A549 (cell line): ENCODE data around the gene TXK. TPM values are rescaled to one million over a fixed set of nuclear protein-coding genes. Genes with fewer than 3 reads are reported as not detected.

ENCODE experiments used
- ATAC-seq, 2 experiments: fragments of 200-7000 bp in 1 of 2; fragments of >200 bp in 1 of 2; cut with Nextera tagmentation in 1 of 2; cut with Tn5 transposase in 1 of 2; 3 replicates each; pipeline versions ENCODE4 v1.8.0 to v1.9.1; 2018 to 2020; ENCODE audit warnings: mild to moderate bottlenecking in 1 of 2, moderate library complexity in 1 of 2
- CTCF ChIA-PET: fragments of 300-600 bp; sonication (Branson Sonifier 250); formaldehyde crosslinking; extraction: SDS; loops from one replicate; lab custom pipeline; 2021; ENCODE audit warnings: antibody characterized with exemption, inconsistent platforms; lab: Yijun Ruan, JAX
- POLR2A ChIA-PET: fragments of 350-600 bp; formaldehyde crosslinking; extraction: SDS; loops from one replicate; lab custom pipeline; 2021; ENCODE audit warnings: antibody characterized with exemption, inconsistent platforms; lab: Yijun Ruan, JAX
- DNase-seq, 2 experiments: peaks; one replicate each; pipeline versions ENCODE4 v3.0.0 to v3.0.0-alpha.2; 2011 to 2016; ENCODE audit warnings: low read depth in 1 of 2, low spot score in 1 of 2
- FAIRE-seq: peaks from 2 replicates; lab custom pipeline; 2011; peaks lifted over from hg19 to GRCh38; lab: Jason Lieb, UNC
- H3K27ac ChIP-seq, 2 experiments: fragments of >200 bp; sonication (Bioruptor Twin); formaldehyde crosslinking; 3 replicates each; pipeline ENCODE4 v1.5.1; 2016 to 2017
- H3K4me1 ChIP-seq: fragments of >200 bp; sonication (Bioruptor Twin); formaldehyde crosslinking; 3 replicates; pipeline ENCODE4 v1.6.1; 2016
- H3K4me2 ChIP-seq: fragments of >200 bp; sonication (Bioruptor Twin); formaldehyde crosslinking; 3 replicates; pipeline ENCODE4 v1.6.1; 2016
- H3K4me3 ChIP-seq: fragments of >200 bp; sonication (Bioruptor Twin); formaldehyde crosslinking; 3 replicates; pipeline ENCODE4 v1.5.1; 2016
- H3K9me3 ChIP-seq: fragments of >200 bp; sonication (Bioruptor Twin); formaldehyde crosslinking; 3 replicates; pipeline ENCODE4 v1.6.1; 2016
- CBX2 ChIP-seq: fragments of 200-600 bp; sonication (generic); IDR thresholded peaks from 2 replicates; pipeline ENCODE4 v1.6.1; 2016; ENCODE audit warnings: low read depth, mild to moderate bottlenecking, borderline replicate concordance
- CEBPB ChIP-seq, 2 experiments: fragments of >200 bp in 1 of 2; sonication (Bioruptor Twin) in 1 of 2; formaldehyde crosslinking in 1 of 2; IDR thresholded peaks; 2 replicates each; pipeline ENCODE4 v1.6.1; 2012 to 2016
- EHF ChIP-seq: fragments of 250-450 bp; sonication (Bioruptor Pico); IDR thresholded peaks from 2 replicates; pipeline ENCODE4 v1.5.0; 2020; ENCODE audit warnings: mild to moderate bottlenecking
- EP300 ChIP-seq, 2 experiments: fragments of >200 bp; sonication (Bioruptor Twin); formaldehyde crosslinking; IDR thresholded peaks; 2 replicates in 1 of 2; 3 replicates in 1 of 2; pipeline ENCODE4 v1.6.1; 2016 to 2017
- GATA3 ChIP-seq: IDR thresholded peaks from 2 replicates; pipeline ENCODE4 v1.6.1; 2012; ENCODE audit warnings: borderline replicate concordance
- HEYL ChIP-seq: fragments of 250-450 bp; sonication (Bioruptor Pico); IDR thresholded peaks from 2 replicates; pipeline ENCODE4 v1.8.0; 2021; ENCODE audit warnings: mild to moderate bottlenecking, moderate library complexity
- HOXA7 ChIP-seq: fragments of 250-450 bp; sonication (Bioruptor Pico); IDR thresholded peaks from 2 replicates; pipeline ENCODE4 v1.5.0; 2020; ENCODE audit warnings: mild to moderate bottlenecking, moderate library complexity
- KDM5A ChIP-seq: fragments of 200-600 bp; sonication (generic); IDR thresholded peaks from 2 replicates; pipeline ENCODE4 v1.6.1; 2016; ENCODE audit warnings: antibody characterized with exemption, mild to moderate bottlenecking
- NFE2L2 ChIP-seq: fragments of 150-350 bp; conservative IDR thresholded peaks from 2 replicates; pipeline ENCODE4 v1.6.1; 2014; ENCODE audit warnings: low read length
- NPAS2 ChIP-seq: fragments of 250-450 bp; sonication (Bioruptor Pico); IDR thresholded peaks from 2 replicates; pipeline ENCODE4 v1.8.0; 2022; ENCODE audit warnings: mild to moderate bottlenecking, moderate library complexity, borderline replicate concordance
- NR3C1 ChIP-seq: fragments of >200 bp; sonication (Bioruptor Twin); formaldehyde crosslinking; IDR thresholded peaks from 3 replicates; pipeline ENCODE4 v1.6.1; 2017
- POLR2AphosphoS2 ChIP-seq: conservative IDR thresholded peaks from 2 replicates; pipeline ENCODE4 v1.6.1; 2012; ENCODE audit warnings: low read length, improper control_type of control experiment, inconsistent platforms
- RARB ChIP-seq: fragments of 250-450 bp; sonication (Bioruptor Pico); IDR thresholded peaks from 2 replicates; pipeline ENCODE4 v1.8.0; 2021; ENCODE audit warnings: mild to moderate bottlenecking, moderate library complexity
- RNF2 ChIP-seq: fragments of 200-600 bp; sonication (generic); IDR thresholded peaks from 2 replicates; pipeline ENCODE4 v1.6.1; 2016; ENCODE audit warnings: low read depth, mild to moderate bottlenecking, antibody characterized with exemption, moderate library complexity, borderline replicate concordance
- TFCP2L1 ChIP-seq: fragments of 250-450 bp; sonication (Bioruptor Pico); IDR thresholded peaks from 2 replicates; pipeline ENCODE4 v1.5.0; 2021; ENCODE audit warnings: mild to moderate bottlenecking
- ZNF302 ChIP-seq: fragments of 250-450 bp; sonication (Bioruptor Pico); IDR thresholded peaks from 2 replicates; pipeline ENCODE4 v1.9.0; 2021; ENCODE audit warnings: inconsistent platforms, mild to moderate bottlenecking, moderate library complexity
- ZSCAN20 ChIP-seq: fragments of 250-450 bp; sonication (Bioruptor Pico); IDR thresholded peaks from 2 replicates; pipeline ENCODE4 v1.8.0; 2022; ENCODE audit warnings: mild to moderate bottlenecking, moderate library complexity
- WGBS: methylation state at CpG from one replicate; pipeline ENCODE4 v1.1.6; 2017; ENCODE audit errors: missing lambda C conversion rate; 5-methylcytosine and 5-hydroxymethylcytosine counted together
- polyA plus RNA-seq, 4 experiments: library from polyadenylated mRNA; depleted of rRNA in 3 of 4; stranded (reverse); fragments of >200 nt; fragmentation: RNase III in 1 of 4; extraction: RNeasy Plus Mini Kit Qiagen cat#74134 plus additional on column Dnase treatment in 1 of 4; gene quantifications; 2 replicates in 3 of 4; 3 replicates in 1 of 4; pipeline ENCODE4 v1.2.3, GENCODE V29; 2011 to 2017
- TF ChIP-seq, protein P1 (sequence below): fragments of 250-450 bp; sonication (Bioruptor Pico); IDR thresholded peaks from 2 replicates; pipeline ENCODE4 v1.5.0; 2020; ENCODE audit warnings: low read depth, mild to moderate bottlenecking, moderate library complexity
- TF ChIP-seq, protein P2 (sequence below): fragments of 200-600 bp; sonication (generic); IDR thresholded peaks from 2 replicates; pipeline ENCODE4 v1.6.1; 2016; ENCODE audit warnings: antibody characterized with exemption, mild to moderate bottlenecking, moderate library complexity
- TF ChIP-seq, protein P3 (sequence below): fragments of >200 bp; sonication (Bioruptor Twin); formaldehyde crosslinking; IDR thresholded peaks from 3 replicates; pipeline ENCODE4 v1.6.1; 2016

The TXK gene
- polyA plus RNA-seq, 2 of the 4 experiments (the other 2 are of a cell fraction): 0.06 to 0.14 TPM

DNA sequence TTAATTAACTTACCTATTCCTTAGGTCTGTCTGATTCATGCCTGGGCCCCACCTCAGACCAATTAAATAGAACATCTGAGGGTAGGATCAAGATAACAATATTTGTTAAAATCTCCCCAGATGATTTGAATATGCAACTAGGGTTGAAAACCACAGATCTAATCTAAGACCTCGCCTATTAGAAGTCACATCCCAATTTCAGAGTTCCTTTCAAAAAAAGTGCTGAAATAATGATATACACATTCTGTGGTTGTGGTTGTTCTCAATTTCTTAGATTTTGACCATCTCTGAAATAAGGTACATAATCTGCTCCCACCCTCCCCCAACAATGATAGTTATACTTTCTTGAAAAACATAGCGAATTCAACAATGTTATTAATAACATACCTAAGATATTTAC is 89.8 kb downstream of the TXK start:
- ATAC-seq (no peak), FAIRE-seq (no peak), DNase-seq (no peak)
- no peak overlapping the region for H3K4me3 ChIP-seq
- no peak overlapping the region for H3K27ac ChIP-seq
- no peak for TF ChIP-seq NPAS2
- TF ChIP-seq NFE2L2: no peak
- no peak for TF ChIP-seq RARB (CRISPR knock-in tag)
- no peak for TF ChIP-seq ZNF302 (CRISPR knock-in tag)
- no peak for TF ChIP-seq CEBPB (IDR thresholded peaks at IDR 0.05)
- no peak for TF ChIP-seq RNF2
- 79% methylated on average over 2 of the region's 2 CpGs for WGBS
- CTCF ChIA-PET: no interaction called here
- POLR2A ChIA-PET: no interaction called here
- no peaks in the 10 kb centered on the region for H3K9me3 ChIP-seq
- H3K4me1 ChIP-seq: no peaks in the 10 kb centered on the region
- no peak overlapping the region for H3K4me2 ChIP-seq

DNA sequence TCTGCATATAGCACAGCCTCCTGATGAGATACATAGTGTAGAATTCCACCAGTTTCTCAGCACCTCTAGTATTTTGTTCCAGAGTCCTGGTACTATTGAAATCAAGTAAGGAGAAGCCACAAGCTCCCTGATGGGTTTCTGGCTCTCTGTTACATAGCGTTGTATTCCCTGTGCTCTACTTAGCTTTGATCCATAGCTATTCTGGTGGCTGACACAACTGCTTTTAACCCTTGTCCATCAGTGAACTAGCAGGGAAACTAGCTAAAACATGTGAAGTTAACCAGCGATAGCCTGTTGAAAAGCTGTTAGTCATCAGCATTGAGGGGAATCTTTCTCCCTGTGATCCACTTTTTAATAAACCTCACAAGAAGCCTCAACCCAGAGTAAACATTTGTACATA is 90.5 kb downstream of the TXK start:
- ChIA-PET CTCF (interaction anchor here (2.0 kb wide), 1 partner anchor 10 kb away, joined by 7 read pairs; no protein-coding TSS in a partner anchor), POLR2A (no interaction called here)
- H3K4me3 ChIP-seq: no peak overlapping the region
- no peak for DNase-seq
- no peak for ATAC-seq
- H3K27ac ChIP-seq: no peak overlapping the region
- no peak overlapping the region for H3K4me2 ChIP-seq
- TF ChIP-seq GATA3 (no peak), RARB (CRISPR knock-in tag) (no peak), NR3C1 (no peak), ZNF302 (CRISPR knock-in tag) (no peak), KDM5A (no peak), ZSCAN20 (CRISPR knock-in tag) (no peak), CBX2 (no peak), HOXA7 (no peak), HEYL (CRISPR knock-in tag) (no peak), EP300 (IDR thresholded peaks at IDR 0.05) (no peak), EHF (CRISPR knock-in tag) (no peak), TFCP2L1 (no peak), NPAS2 (no peak), POLR2AphosphoS2 (no peak)
- TF ChIP-seq, protein P1, sequence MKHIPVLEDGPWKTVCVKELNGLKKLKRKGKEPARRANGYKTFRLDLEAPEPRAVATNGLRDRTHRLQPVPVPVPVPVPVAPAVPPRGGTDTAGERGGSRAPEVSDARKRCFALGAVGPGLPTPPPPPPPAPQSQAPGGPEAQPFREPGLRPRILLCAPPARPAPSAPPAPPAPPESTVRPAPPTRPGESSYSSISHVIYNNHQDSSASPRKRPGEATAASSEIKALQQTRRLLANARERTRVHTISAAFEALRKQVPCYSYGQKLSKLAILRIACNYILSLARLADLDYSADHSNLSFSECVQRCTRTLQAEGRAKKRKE (CRISPR knock-in tag): no peak
- TF ChIP-seq, protein P2, sequence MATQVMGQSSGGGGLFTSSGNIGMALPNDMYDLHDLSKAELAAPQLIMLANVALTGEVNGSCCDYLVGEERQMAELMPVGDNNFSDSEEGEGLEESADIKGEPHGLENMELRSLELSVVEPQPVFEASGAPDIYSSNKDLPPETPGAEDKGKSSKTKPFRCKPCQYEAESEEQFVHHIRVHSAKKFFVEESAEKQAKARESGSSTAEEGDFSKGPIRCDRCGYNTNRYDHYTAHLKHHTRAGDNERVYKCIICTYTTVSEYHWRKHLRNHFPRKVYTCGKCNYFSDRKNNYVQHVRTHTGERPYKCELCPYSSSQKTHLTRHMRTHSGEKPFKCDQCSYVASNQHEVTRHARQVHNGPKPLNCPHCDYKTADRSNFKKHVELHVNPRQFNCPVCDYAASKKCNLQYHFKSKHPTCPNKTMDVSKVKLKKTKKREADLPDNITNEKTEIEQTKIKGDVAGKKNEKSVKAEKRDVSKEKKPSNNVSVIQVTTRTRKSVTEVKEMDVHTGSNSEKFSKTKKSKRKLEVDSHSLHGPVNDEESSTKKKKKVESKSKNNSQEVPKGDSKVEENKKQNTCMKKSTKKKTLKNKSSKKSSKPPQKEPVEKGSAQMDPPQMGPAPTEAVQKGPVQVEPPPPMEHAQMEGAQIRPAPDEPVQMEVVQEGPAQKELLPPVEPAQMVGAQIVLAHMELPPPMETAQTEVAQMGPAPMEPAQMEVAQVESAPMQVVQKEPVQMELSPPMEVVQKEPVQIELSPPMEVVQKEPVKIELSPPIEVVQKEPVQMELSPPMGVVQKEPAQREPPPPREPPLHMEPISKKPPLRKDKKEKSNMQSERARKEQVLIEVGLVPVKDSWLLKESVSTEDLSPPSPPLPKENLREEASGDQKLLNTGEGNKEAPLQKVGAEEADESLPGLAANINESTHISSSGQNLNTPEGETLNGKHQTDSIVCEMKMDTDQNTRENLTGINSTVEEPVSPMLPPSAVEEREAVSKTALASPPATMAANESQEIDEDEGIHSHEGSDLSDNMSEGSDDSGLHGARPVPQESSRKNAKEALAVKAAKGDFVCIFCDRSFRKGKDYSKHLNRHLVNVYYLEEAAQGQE: no peak
- TF ChIP-seq, protein P3, sequence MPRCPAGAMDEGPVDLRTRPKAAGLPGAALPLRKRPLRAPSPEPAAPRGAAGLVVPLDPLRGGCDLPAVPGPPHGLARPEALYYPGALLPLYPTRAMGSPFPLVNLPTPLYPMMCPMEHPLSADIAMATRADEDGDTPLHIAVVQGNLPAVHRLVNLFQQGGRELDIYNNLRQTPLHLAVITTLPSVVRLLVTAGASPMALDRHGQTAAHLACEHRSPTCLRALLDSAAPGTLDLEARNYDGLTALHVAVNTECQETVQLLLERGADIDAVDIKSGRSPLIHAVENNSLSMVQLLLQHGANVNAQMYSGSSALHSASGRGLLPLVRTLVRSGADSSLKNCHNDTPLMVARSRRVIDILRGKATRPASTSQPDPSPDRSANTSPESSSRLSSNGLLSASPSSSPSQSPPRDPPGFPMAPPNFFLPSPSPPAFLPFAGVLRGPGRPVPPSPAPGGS: no peak
- TF ChIP-seq, all 56 proteins: peak for 0
- Histone ChIP-seq H3K9me3 (no peaks in the 10 kb centered on the region), H3K4me1 (no peaks in the 10 kb centered on the region)
- FAIRE-seq: no peak
- WGBS: 77% methylated on average over 2 of the region's 2 CpGs
